ENCODE data around the gene MYBPC3. TPM values are rescaled to one million over a fixed set of nuclear protein-coding genes. Genes with fewer than 3 reads are reported as not detected.

MYBPC3 gene
- total and polyA plus RNA-seq, 2 donors (not counting 3 experiments of a cell fraction or from before 2014, with no cell fraction given), result not detected

DNA sequence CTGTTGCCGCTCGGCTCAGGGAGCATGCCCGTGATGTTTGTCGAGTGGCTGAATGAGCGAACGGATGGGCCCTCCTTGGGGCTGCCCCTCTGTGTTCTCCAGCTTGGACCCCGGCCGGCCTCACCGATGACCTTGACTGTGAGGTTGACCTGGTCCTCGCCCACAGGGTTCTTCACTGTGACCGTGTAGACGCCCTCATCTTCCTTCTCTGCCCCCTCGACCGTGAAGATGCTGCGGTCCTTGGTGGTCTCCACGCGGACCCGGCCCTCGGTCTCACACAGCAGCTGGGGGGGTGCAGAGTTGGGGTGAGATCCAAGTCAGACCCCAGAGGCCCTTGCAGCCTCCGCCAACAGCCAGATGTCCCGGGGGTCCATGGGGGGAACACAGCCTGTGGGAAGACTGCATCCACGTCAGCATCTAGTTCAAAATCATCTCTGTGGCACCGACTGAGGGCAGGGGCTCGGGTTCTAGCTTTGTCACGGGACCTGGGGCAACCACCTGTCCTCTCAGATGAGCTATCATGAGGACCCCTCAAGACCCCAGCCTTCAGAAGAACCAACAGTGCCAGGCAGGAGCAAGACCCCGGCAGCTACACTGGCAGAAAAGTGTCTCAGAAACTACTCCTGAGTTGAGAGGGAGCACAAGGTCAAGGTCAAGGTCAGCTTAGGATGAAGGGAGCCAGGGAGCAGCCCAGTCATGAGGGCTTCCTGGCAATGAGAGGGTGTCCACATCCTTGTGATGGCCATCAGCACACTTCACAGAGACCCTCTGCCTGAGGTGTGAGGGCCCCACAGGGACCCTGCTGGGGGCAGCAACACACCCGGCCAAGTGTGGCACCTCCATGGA is 13.9 kb downstream of the MYBPC3 start:
- dilution Hi-C loops (cut with MboI; ENCODE audit: extremely low pct_ligation_motif_present, low sequenced_read_pairs) (no loop called here), intact Hi-C loops (cut with micrococcal nuclease) (no loop called here)
- no peak overlapping the region for H3K27ac ChIP-seq (ENCODE audit: insufficient read depth, low read depth, low read length)
- H3K9me1 ChIP-seq (replicated peaks; ENCODE audit: control insufficient read depth, extremely low read depth, insufficient read depth, low read length), result no peaks in the 10 kb centered on the region
- no peak overlapping the region for H3K4me2 ChIP-seq (ENCODE audit: insufficient read depth, low read length)
- H2AFZ ChIP-seq (ENCODE audit: low read depth, low read length), result no peak overlapping the region
- H3K79me2 ChIP-seq (ENCODE audit: control insufficient read depth, insufficient read depth, low read length), result no peaks in the 10 kb centered on the region
- H3K9ac ChIP-seq (replicated peaks; ENCODE audit: extremely low read depth, insufficient read depth, low read length), result no peak overlapping the region
- CTCF ChIA-PET, result no interaction called here
- POLR2A ChIA-PET, result no interaction called here
- H3K36me3 ChIP-seq (ENCODE audit: control insufficient read depth in 2 of 2, extremely low read depth in 1 of 2, insufficient read depth in 2 of 2, low read length in 2 of 2), result no peaks in the 10 kb centered on the region
- no peaks in the 10 kb centered on the region for H3K27me3 ChIP-seq (ENCODE audit: control insufficient read depth in 2 of 2, insufficient read depth in 2 of 2, low read length in 2 of 2)
- no peaks in the 10 kb centered on the region for H4K20me1 ChIP-seq (replicated peaks; ENCODE audit: control insufficient read depth, extremely low read depth, insufficient read depth, low read length)
- H3K4me3 ChIP-seq (replicated peaks in 1 of 3; ENCODE audit: insufficient read depth in 1 of 3, low read depth in 1 of 3, low read length in 3 of 3), result no peak overlapping the region
- no peak for TF ChIP-seq JUN (IDR thresholded peaks at IDR 0.05; ENCODE audit: borderline replicate concordance, insufficient read depth, insufficient read length, low read depth)
- no peak for TF ChIP-seq MYC (IDR thresholded peaks at IDR 0.05; ENCODE audit: low read depth, low read length)
- no peak for TF ChIP-seq POLR2A (IDR thresholded peaks at IDR 0.05; ENCODE audit: low read depth, low read length)
- TF ChIP-seq GATA2 (IDR thresholded peaks at IDR 0.05; ENCODE audit: insufficient read depth, insufficient read length, low read depth, low read length), result no peak
- TF ChIP-seq, protein P1, sequence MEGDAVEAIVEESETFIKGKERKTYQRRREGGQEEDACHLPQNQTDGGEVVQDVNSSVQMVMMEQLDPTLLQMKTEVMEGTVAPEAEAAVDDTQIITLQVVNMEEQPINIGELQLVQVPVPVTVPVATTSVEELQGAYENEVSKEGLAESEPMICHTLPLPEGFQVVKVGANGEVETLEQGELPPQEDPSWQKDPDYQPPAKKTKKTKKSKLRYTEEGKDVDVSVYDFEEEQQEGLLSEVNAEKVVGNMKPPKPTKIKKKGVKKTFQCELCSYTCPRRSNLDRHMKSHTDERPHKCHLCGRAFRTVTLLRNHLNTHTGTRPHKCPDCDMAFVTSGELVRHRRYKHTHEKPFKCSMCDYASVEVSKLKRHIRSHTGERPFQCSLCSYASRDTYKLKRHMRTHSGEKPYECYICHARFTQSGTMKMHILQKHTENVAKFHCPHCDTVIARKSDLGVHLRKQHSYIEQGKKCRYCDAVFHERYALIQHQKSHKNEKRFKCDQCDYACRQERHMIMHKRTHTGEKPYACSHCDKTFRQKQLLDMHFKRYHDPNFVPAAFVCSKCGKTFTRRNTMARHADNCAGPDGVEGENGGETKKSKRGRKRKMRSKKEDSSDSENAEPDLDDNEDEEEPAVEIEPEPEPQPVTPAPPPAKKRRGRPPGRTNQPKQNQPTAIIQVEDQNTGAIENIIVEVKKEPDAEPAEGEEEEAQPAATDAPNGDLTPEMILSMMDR (IDR thresholded peaks at IDR 0.05; ENCODE audit: extremely low read depth in 1 of 2, insufficient read depth in 1 of 2, low read depth in 1 of 2, low read length in 2 of 2), result no peak
- TF ChIP-seq FOS (IDR thresholded peaks at IDR 0.05; ENCODE audit: borderline replicate concordance, insufficient read depth, low read length), result no peak
- TF ChIP-seq EZH2 (IDR thresholded peaks at IDR 0.05; ENCODE audit: borderline replicate concordance, low read depth, low read length, severe bottlenecking), result no peak
- TF ChIP-seq POLR2AphosphoS5 (IDR thresholded peaks at IDR 0.05; ENCODE audit: insufficient read depth, low read depth, low read length), result no peak
- H3K9me3 ChIP-seq (replicated peaks; ENCODE audit: control insufficient read depth, insufficient read depth, low read length), result no peaks in the 10 kb centered on the region
- H3K4me1 ChIP-seq (ENCODE audit: control insufficient read depth, extremely low read depth, insufficient read depth, low read length), result no peaks in the 10 kb centered on the region
- DNase-seq (ENCODE audit: low read depth, low spot score), result no peak
- no peak for FAIRE-seq
- no TSS peak for BruUV-seq (replicated peaks)

All from endothelial cell of umbilical vein (primary cell).